Neural progenitor cell (in vitro differentiated cells): ENCODE results near the gene SMG7. TPM values are rescaled to one million over a fixed set of nuclear protein-coding genes. Genes with fewer than 3 reads are reported as not detected.

Source experiments
- DNase-seq: peaks from one replicate; pipeline ENCODE4 v3.0.0-alpha.2; 2016; ENCODE audit warnings: low spot score
- H2AFZ ChIP-seq: fragments of 200-600 bp; sonication (generic); replicated peaks from 2 replicates; pipeline ENCODE4 v1.6.1; 2016; ENCODE audit warnings: antibody characterized with exemption
- H3F3A ChIP-seq: fragments of 200-600 bp; sonication (generic); 2 replicates; pipeline ENCODE4 v1.6.1; 2016; ENCODE audit warnings: antibody characterized with exemption, low read depth
- H3K27ac ChIP-seq: fragments of 200-600 bp; sonication (generic); 2 replicates; pipeline ENCODE4 v1.5.1; 2016; ENCODE audit warnings: mild to moderate bottlenecking
- H3K27me3 ChIP-seq: fragments of 200-600 bp; sonication (generic); 2 replicates; pipeline ENCODE4 v1.6.1; 2016; ENCODE audit warnings: mild to moderate bottlenecking, moderate library complexity
- H3K36me3 ChIP-seq: fragments of 200-600 bp; sonication (generic); 2 replicates; pipeline ENCODE4 v1.5.1; 2016
- H3K4me1 ChIP-seq: fragments of 200-600 bp; sonication (generic); 2 replicates; pipeline ENCODE4 v1.6.1; 2016; ENCODE audit warnings: mixed run types
- H3K4me2 ChIP-seq: fragments of 200-600 bp; sonication (generic); 2 replicates; pipeline ENCODE4 v1.6.1; 2016
- H3K4me3 ChIP-seq: fragments of 200-600 bp; sonication (generic); 2 replicates; pipeline ENCODE4 v1.5.1; 2016
- H3K79me2 ChIP-seq: fragments of 200-600 bp; sonication (generic); 2 replicates; pipeline ENCODE4 v1.6.1; 2016; ENCODE audit warnings: low read depth
- H3K9ac ChIP-seq: fragments of 200-600 bp; sonication (generic); 2 replicates; pipeline ENCODE4 v1.6.1; 2016
- H3K9me3 ChIP-seq: fragments of 200-600 bp; sonication (generic); 2 replicates; pipeline ENCODE4 v1.5.1; 2016; ENCODE audit warnings: low read depth
- H4K20me1 ChIP-seq: fragments of 200-600 bp; sonication (generic); 2 replicates; pipeline ENCODE4 v1.6.1; 2016; ENCODE audit warnings: low read depth
- H3K27ac Mint-ChIP-seq: 3 replicates; pipeline ENCODE4 v1.8.0; 2021; ENCODE audit warnings: mixed read lengths
- H3K27me3 Mint-ChIP-seq: 2 replicates; pipeline ENCODE4 v1.8.0; 2022; ENCODE audit warnings: low read depth, mild to moderate bottlenecking, inconsistent platforms, moderate library complexity, mixed read lengths; ENCODE audit not compliant: insufficient read depth
- H3K36me3 Mint-ChIP-seq: 3 replicates; pipeline ENCODE4 v1.8.0; 2021; ENCODE audit warnings: mixed read lengths
- H3K4me1 Mint-ChIP-seq: 3 replicates; pipeline ENCODE4 v1.8.0; 2021; ENCODE audit warnings: mixed read lengths
- H3K4me3 Mint-ChIP-seq: 3 replicates; pipeline ENCODE4 v1.8.0; 2021; ENCODE audit warnings: mild to moderate bottlenecking, moderate library complexity, mixed read lengths
- H3K9me3 Mint-ChIP-seq: 3 replicates; pipeline ENCODE4 v1.8.0; 2020; ENCODE audit warnings: mixed read lengths
- CTCF ChIP-seq: fragments of 200-600 bp; sonication (generic); IDR thresholded peaks from 2 replicates; pipeline ENCODE4 v1.5.1; 2017; ENCODE audit warnings: antibody characterized with exemption, mild to moderate bottlenecking
- EZH2 ChIP-seq: fragments of 200-600 bp; sonication (generic); IDR thresholded peaks from 2 replicates; pipeline ENCODE4 v1.6.1; 2017; ENCODE audit warnings: antibody characterized with exemption, mild to moderate bottlenecking, moderate library complexity
- EZH2phosphoT487 ChIP-seq: fragments of 200-600 bp; sonication (generic); IDR thresholded peaks from 2 replicates; pipeline ENCODE4 v1.6.1; 2017; ENCODE audit warnings: antibody characterized with exemption
- total RNA-seq: library from RNA; depleted of rRNA; stranded (reverse); fragments of >200 nt; gene quantifications from 2 replicates; pipeline ENCODE4 v1.2.3, GENCODE V29; 2015; ENCODE audit warnings: low replicate concordance

SMG7 gene
- total RNA-seq, 1 donor from 2014 or later, result 33.5 TPM

GRCh38 chr1:183457449-183457848 lies 14.8 kb upstream of the SMG7 start:
- TF ChIP-seq EZH2 (no peak), CTCF (no peak), EZH2phosphoT487 (no peak)
- H3K4me1 Mint-ChIP-seq, result no peaks in the 10 kb centered on the region
- peaks cover 2% of the 10 kb centered on the region for H3K27me3 Mint-ChIP-seq
- H3K9ac ChIP-seq, result no peak overlapping the region
- no peaks in the 10 kb centered on the region for H3K36me3 Mint-ChIP-seq
- no peaks in the 10 kb centered on the region for H3K9me3 ChIP-seq
- H3K36me3 ChIP-seq, result no peaks in the 10 kb centered on the region
- no peaks in the 10 kb centered on the region for H3F3A ChIP-seq
- no peak overlapping the region for H3K4me3 Mint-ChIP-seq
- H3K4me2 ChIP-seq, result no peak overlapping the region
- H4K20me1 ChIP-seq, result no peaks in the 10 kb centered on the region
- H3K79me2 ChIP-seq, result no peaks in the 10 kb centered on the region
- no peaks in the 10 kb centered on the region for H3K27me3 ChIP-seq
- H3K9me3 Mint-ChIP-seq, result no peaks in the 10 kb centered on the region
- no peak overlapping the region for H3K4me3 ChIP-seq
- no peak overlapping the region for H2AFZ ChIP-seq
- no peak for DNase-seq
- no peak overlapping the region for H3K27ac ChIP-seq
- H3K4me1 ChIP-seq, result no peaks in the 10 kb centered on the region
- H3K27ac Mint-ChIP-seq, result no peak overlapping the region

- Histone ChIP-seq H3K36me3 (no peaks in the 10 kb centered on the region), H3F3A (no peaks in the 10 kb centered on the region), H3K27ac (no peak overlapping the region), H3K4me3 (no peak overlapping the region), H3K27me3 (no peaks in the 10 kb centered on the region), H3K9me3 (no peaks in the 10 kb centered on the region), H3K4me1 (no peaks in the 10 kb centered on the region), H3K79me2 (no peaks in the 10 kb centered on the region), H4K20me1 (no peaks in the 10 kb centered on the region), H3K9ac (no peak overlapping the region), H2AFZ (no peak overlapping the region), H3K4me2 (no peak overlapping the region)
- Mint-ChIP-seq H3K9me3 (no peaks in the 10 kb centered on the region), H3K27ac (no peak overlapping the region), H3K36me3 (no peaks in the 10 kb centered on the region), H3K27me3 (peaks cover 4% of the 10 kb centered on the region), H3K4me3 (no peak overlapping the region), H3K4me1 (no peaks in the 10 kb centered on the region)
- TF ChIP-seq EZH2phosphoT487, result no peak
- TF ChIP-seq EZH2, result no peak
- no peak for TF ChIP-seq CTCF
- no peak for DNase-seq
Measured at GRCh38 chr1:183460596-183460995, 11.7 kb upstream of the SMG7 start.

- Histone ChIP-seq H3K9ac (no peak overlapping the region), H3F3A (no peaks in the 10 kb centered on the region), H3K36me3 (no peaks in the 10 kb centered on the region), H2AFZ (no peak overlapping the region), H4K20me1 (no peaks in the 10 kb centered on the region), H3K27me3 (no peaks in the 10 kb centered on the region), H3K4me3 (no peak overlapping the region), H3K4me1 (no peaks in the 10 kb centered on the region), H3K79me2 (no peaks in the 10 kb centered on the region), H3K27ac (no peak overlapping the region), H3K4me2 (no peak overlapping the region), H3K9me3 (no peaks in the 10 kb centered on the region)
- H3K36me3 Mint-ChIP-seq, result no peaks in the 10 kb centered on the region
- no peaks in the 10 kb centered on the region for H3K4me1 Mint-ChIP-seq
- H3K4me3 Mint-ChIP-seq, result no peak overlapping the region
- H3K27ac Mint-ChIP-seq, result no peak overlapping the region
- H3K9me3 Mint-ChIP-seq, result no peaks in the 10 kb centered on the region
- no peak for TF ChIP-seq CTCF
- no peak for TF ChIP-seq EZH2phosphoT487
- no peak for TF ChIP-seq EZH2
- DNase-seq, result no peak
- peaks cover 6% of the 10 kb centered on the region for H3K27me3 Mint-ChIP-seq
Measured at GRCh38 chr1:183461350-183461749, 10.9 kb upstream of the SMG7 start.

- Histone ChIP-seq H3K4me2 (no peak overlapping the region), H2AFZ (no peak overlapping the region), H3K4me3 (no peak overlapping the region), H3K27ac (no peak overlapping the region), H3K79me2 (no peaks in the 10 kb centered on the region), H3F3A (no peaks in the 10 kb centered on the region), H3K9ac (no peak overlapping the region), H3K36me3 (no peaks in the 10 kb centered on the region), H3K4me1 (no peaks in the 10 kb centered on the region), H4K20me1 (no peaks in the 10 kb centered on the region), H3K9me3 (no peaks in the 10 kb centered on the region), H3K27me3 (no peaks in the 10 kb centered on the region)
- Mint-ChIP-seq H3K27me3 (peaks cover 6% of the 10 kb centered on the region), H3K27ac (no peak overlapping the region), H3K9me3 (no peaks in the 10 kb centered on the region), H3K36me3 (no peaks in the 10 kb centered on the region), H3K4me1 (peaks cover 3% of the 10 kb centered on the region), H3K4me3 (no peak overlapping the region)
- TF ChIP-seq EZH2phosphoT487 (no peak), CTCF (no peak), EZH2 (no peak)
- no peak for DNase-seq
Measured at GRCh38 chr1:183463566-183463965, 8.7 kb upstream of the SMG7 start.
